GM18907 (cell line): Measurements from ENCODE around the gene PELI3.
A peak's percentile ranks its signal among the peaks of the same experiment; 100 is the strongest.

Source experiments
- ATAC-seq: cut with Tn5 transposase; IDR thresholded peaks from one replicate; pipeline ENCODE4 v1.9.1; 2021; ENCODE audit warnings: mild to moderate bottlenecking, moderate library complexity; ENCODE audit not compliant: unreplicated experiment

Gene PELI3

DNA sequence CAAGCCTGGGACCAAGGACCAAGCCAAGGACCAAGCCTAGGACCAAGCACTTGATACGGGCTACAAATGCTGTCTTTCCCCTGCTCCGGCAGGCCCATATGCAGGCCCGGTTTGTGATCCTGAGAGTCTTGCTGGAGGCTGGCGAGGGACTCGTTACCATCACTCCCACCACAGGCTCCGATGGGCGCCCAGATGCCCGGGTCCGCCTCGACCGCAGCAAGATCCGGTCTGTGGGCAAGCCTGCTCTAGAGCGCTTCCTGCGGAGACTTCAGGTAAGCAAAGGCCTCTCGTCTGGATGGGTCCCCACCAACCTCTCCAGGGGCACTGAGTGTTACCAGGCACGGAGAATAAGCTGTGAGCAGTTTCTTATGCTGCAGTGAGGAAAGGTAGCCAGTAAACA, 30.5 kb downstream of the PELI3 start:
- ATAC-seq, result no peak

DNA sequence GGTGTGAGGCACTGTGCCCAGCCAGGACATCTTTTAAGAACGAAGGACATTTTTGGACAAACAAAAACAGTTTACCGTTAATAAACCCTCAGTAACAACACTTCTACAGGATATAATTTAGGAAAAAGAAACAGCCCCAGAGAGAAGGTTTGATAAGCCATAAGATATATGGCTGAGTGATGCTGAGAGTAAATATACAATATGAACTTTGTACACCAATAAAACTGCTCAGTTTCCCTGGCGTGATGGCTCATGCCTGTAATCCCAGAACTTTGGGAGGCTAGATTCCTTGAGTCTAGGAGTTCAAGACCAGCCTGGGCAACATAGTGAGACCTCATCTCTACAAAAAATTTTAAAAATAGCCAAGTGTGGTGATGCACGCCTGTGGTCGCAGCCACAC, 31.8 kb downstream of the PELI3 start:
- ATAC-seq, result no peak

DNA sequence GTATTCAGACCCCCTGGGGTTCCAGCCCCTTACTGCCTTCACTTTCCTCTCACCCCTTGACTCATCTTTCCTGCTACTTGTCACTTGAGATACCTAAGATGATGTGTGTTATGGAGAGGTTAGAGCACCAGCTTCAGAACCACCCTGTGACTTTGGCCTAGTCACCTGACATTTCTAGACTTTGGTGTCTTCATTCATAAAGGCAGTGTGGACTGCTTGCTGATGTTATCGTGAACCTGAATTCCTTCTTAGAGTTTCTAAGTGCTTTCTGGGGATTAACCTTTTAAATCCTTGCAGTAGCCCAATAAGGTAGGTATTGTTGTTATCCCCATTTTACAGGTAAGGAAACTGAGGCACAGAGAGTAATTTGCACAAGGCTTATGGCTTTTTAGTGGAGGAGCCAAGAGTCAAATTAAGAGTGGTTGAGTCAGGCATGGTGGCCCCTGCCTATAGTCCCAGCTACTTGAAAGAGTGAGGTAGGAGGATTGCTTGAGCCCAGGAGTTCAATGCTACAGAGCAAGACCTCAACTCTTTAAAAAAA, 38.6 kb downstream of the PELI3 start:
- ATAC-seq, result no peak

DNA sequence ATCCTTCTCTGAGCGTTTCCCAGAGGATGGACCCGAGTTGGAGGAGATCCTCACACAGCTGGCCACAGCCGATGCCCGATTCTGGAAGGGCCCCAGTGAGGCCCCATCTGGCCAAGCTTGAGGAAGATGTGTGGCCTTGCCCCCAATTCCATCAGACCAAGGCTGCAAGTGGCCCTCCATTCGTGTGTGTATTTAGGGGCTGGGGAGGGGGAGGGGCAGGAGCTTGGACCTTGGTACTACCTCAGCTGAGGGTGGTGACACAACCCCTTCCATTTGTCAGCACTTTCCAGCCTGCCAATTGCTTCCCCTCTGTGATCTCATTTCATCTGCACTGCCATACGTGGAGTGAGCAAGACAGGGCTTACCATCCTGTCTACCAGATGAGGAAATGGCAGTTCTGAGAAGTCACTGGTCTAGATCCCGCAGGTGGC, 42.4 kb downstream of the PELI3 start:
- no peak for ATAC-seq

DNA sequence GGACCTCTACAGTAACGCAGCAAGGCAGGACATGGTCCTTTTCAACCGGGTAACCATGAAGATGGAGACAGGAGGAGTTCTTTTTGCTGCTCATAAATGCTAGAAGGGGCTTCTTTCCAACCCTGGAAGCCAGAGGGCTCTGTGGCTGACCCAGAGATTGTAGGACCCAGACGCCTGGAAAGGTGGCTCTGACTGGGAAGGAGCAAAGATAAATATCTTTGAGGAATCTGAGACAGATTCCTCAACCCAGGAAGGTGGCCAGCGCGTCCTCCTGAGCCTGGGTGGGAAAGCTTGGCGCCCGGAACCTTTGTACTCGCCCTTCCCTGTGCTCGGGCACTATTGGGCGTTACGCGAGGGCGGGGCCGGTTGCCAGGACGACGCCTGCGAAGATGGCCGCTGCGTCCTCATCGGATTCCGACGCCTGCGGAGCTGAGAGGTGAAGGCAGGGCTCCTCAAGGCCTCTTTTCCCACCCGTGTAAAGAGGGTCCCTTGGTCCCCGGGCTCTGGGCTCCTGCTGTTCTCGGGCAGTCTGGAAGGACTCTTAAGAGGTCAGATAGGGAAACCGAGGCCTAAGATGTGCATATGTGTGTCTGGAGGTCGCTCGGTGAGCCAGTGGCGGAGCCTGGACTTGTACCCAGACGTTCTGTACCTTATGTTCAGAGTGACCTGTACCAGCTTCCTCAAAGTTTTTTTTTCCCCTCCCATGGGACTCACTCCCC, 43.7 kb downstream of the PELI3 start, which contains the start of gene BBS1:
BBS1 (plus strand) TSS at position 365 of the 719 bp plus-strand sequence; CDS start at position 390, 25 bp downstream.
- peak; percentile 82 for ATAC-seq

DNA sequence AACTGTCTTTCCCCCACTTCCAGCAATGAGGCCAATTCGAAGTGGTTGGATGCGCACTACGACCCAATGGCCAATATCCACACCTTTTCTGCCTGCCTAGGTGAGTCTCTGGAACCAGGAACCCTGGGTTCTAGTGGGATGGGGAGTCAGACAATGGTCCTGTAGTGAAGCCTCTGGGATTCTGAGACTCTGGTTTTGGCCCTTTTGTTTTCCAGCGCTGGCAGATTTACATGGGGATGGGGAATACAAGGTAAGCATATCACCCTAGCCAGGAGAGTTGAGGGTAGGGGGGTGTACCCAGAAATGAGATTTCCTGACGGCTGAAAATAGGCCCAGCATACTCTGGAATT, 44.3 kb downstream of the PELI3 start:
- ATAC-seq, result no peak

DNA sequence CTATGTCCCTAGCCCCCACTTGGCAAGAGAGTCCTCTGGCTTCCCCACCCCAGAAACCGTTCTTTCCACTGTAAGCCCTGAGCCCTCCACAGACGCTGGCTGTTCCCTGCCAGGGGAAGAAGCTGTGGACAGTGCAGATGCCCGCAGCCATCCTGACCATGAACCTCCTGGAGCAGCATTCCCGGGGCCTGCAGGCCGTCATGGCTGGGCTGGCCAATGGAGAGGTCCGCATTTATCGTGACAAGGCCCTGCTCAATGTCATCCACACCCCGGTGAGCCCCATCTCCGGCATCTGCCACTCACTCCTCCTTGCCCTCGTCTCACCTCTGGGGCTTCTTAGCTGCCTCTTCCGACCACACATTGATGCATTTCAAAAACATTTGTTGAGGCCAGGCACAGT, 56.9 kb downstream of the PELI3 start:
- ATAC-seq, result no peak

DNA sequence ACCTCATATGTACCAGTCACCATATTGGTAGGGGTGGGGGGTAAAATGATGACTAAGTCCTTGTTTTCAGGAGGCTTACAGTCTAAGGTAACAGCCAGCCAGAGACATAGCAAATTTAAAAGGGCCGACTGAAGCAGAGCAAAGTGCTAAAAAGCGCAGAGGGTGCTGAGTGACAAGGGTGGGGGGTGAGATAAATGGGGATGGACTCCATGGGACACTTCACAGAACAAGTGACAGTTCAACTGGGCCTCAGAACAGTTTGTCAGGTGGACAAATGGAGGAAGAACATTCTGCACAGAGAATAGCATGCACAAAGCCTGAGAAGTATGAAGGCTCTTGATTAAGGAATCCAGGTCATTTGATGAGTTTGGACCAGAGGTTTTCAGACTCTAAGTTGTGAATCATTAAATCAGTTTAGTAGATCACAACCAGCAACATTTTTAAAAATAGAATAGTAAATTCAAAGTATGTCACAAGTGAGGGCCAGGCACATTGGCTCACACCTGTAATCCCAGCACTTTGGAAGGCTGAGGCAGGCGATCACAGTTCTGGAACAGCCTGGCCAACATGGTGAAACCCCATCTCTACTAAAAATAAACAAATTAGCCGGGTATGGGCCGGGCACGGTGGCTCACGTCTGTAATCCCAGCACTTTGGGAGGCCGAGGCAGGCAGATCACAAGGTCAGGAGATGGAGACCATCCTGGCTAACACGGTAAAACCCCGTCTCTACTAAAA, 57.8 kb downstream of the PELI3 start:
- ATAC-seq, result no peak
